DND-41 (cell line): Measurements from ENCODE around the gene EMC10.

Experiments
- ATAC-seq: fragments of 200-7000 bp; cut with Tn5 transposase; 3 replicates; pipeline ENCODE4 v1.9.1; 2021; ENCODE audit warnings: low read depth; ENCODE audit not compliant: insufficient read depth
- DNase-seq: peaks from one replicate; pipeline ENCODE4 v3.0.0-alpha.2; 2020
- H2AFZ ChIP-seq: 2 replicates; pipeline ENCODE4 v1.6.0; 2012; ENCODE audit warnings: low read depth, low read length
- H3K27ac ChIP-seq: 2 replicates; pipeline ENCODE4 v1.5.1; 2012; ENCODE audit warnings: low read length, inconsistent platforms
- H3K27me3 ChIP-seq: fragments of 200-600 bp; sonication (generic); 2 replicates; pipeline ENCODE4 v1.6.0; 2012; ENCODE audit warnings: low read length, mild to moderate bottlenecking, inconsistent platforms; ENCODE audit not compliant: insufficient read depth, poor library complexity
- H3K36me3 ChIP-seq: 2 replicates; pipeline ENCODE4 v1.5.1; 2012; ENCODE audit warnings: low read length, inconsistent platforms; ENCODE audit not compliant: insufficient read depth
- H3K4me1 ChIP-seq: 2 replicates; pipeline ENCODE4 v1.5.1; 2012; ENCODE audit warnings: mild to moderate bottlenecking, low read length; ENCODE audit not compliant: insufficient read depth
- H3K4me2 ChIP-seq: 2 replicates; pipeline ENCODE4 v1.6.0; 2012; ENCODE audit warnings: mild to moderate bottlenecking, moderate library complexity, low read length, inconsistent platforms; ENCODE audit not compliant: insufficient read depth
- H3K4me3 ChIP-seq, 2 experiments: fragments of 200-600 bp in 1 of 2; shearing (Covaris generic) in 1 of 2; 2 replicates each; pipeline ENCODE4 v1.5.1; 2012 to 2016; ENCODE audit warnings: inconsistent platforms in 2 of 2, low read length in 2 of 2, mild to moderate bottlenecking in 2 of 2, low read depth in 1 of 2, moderate library complexity in 1 of 2
- H3K79me2 ChIP-seq: 2 replicates; pipeline ENCODE4 v1.6.0; 2012; ENCODE audit warnings: low read length, inconsistent platforms; ENCODE audit not compliant: insufficient read depth
- H3K9ac ChIP-seq: 2 replicates; pipeline ENCODE4 v1.6.0; 2012; ENCODE audit warnings: low read depth, mild to moderate bottlenecking, inconsistent platforms, low read length, moderate library complexity
- H3K9me3 ChIP-seq: 2 replicates; pipeline ENCODE4 v1.5.1; 2012; ENCODE audit warnings: low read length, moderate library complexity, mild to moderate bottlenecking, inconsistent platforms; ENCODE audit not compliant: insufficient read depth, severe bottlenecking
- H4K20me1 ChIP-seq: 2 replicates; pipeline ENCODE4 v1.6.0; 2012; ENCODE audit warnings: low read length; ENCODE audit not compliant: insufficient read depth
- CTCF ChIP-seq: IDR thresholded peaks from 2 replicates; pipeline ENCODE4 v1.5.1; 2012; ENCODE audit warnings: borderline replicate concordance, low read length, moderate library complexity, mild to moderate bottlenecking; ENCODE audit not compliant: poor library complexity, severe bottlenecking; ENCODE audit errors: extremely low read depth
- EZH2 ChIP-seq: IDR thresholded peaks from 3 replicates; pipeline ENCODE4 v1.6.1; 2012; ENCODE audit warnings: borderline replicate concordance, low read depth, mild to moderate bottlenecking, moderate library complexity, low read length, inconsistent platforms; ENCODE audit not compliant: severe bottlenecking

EMC10 gene

GRCh38 chr19:50486823-50487515 is 10.7 kb downstream of the EMC10 start:
- no peak overlapping the region for H3K9ac ChIP-seq
- DNase-seq = peak; percentile 55
- no peak overlapping the region for H2AFZ ChIP-seq
- H3K79me2 ChIP-seq = no peaks in the 10 kb centered on the region
- no peak for TF ChIP-seq EZH2
- TF ChIP-seq CTCF = peak; percentile 67
- no peak overlapping the region for H3K4me3 ChIP-seq
- peaks cover 6% of the 10 kb centered on the region for H3K27me3 ChIP-seq
- no peak overlapping the region for H3K27ac ChIP-seq
- H4K20me1 ChIP-seq = no peaks in the 10 kb centered on the region
- H3K36me3 ChIP-seq = no peaks in the 10 kb centered on the region
- no peak overlapping the region for H3K4me2 ChIP-seq
- H3K9me3 ChIP-seq = no peaks in the 10 kb centered on the region
- no peaks in the 10 kb centered on the region for H3K4me1 ChIP-seq
- ATAC-seq = no peak; the same call in 2 of the 3 replicates

GRCh38 chr19:50488389-50489194 is 12.3 kb downstream of the EMC10 start:
- no peak for DNase-seq
- no peaks in the 10 kb centered on the region for H4K20me1 ChIP-seq
- no peak overlapping the region for H2AFZ ChIP-seq

GRCh38 chr19:50489461-50490011 is 13.2 kb downstream of the EMC10 start:
- Histone ChIP-seq H2AFZ (no peak overlapping the region), H3K4me1 (no peaks in the 10 kb centered on the region), H3K79me2 (no peaks in the 10 kb centered on the region), H3K27ac (no peak overlapping the region), H3K4me2 (no peak overlapping the region), H3K9ac (no peak overlapping the region), H4K20me1 (no peaks in the 10 kb centered on the region), H3K27me3 (peaks cover 11% of the 10 kb centered on the region), H3K4me3 (no peak overlapping the region), H3K9me3 (no peaks in the 10 kb centered on the region), H3K36me3 (no peaks in the 10 kb centered on the region)
- ATAC-seq (no peak), DNase-seq (no peak)
- TF ChIP-seq CTCF (no peak), EZH2 (no peak)

More at GRCh38 chr19:50488389-50489194, 12.3 kb downstream of the EMC10 start:
- no peak overlapping the region for H3K9ac ChIP-seq
- H3K27me3 ChIP-seq = peaks cover 11% of the 10 kb centered on the region
- no peaks in the 10 kb centered on the region for H3K36me3 ChIP-seq
- TF ChIP-seq CTCF (no peak), EZH2 (no peak)
- no peak overlapping the region for H3K4me3 ChIP-seq
- no peaks in the 10 kb centered on the region for H3K4me1 ChIP-seq
- ATAC-seq = no peak
- H3K79me2 ChIP-seq = no peaks in the 10 kb centered on the region
- no peaks in the 10 kb centered on the region for H3K9me3 ChIP-seq
- H3K27ac ChIP-seq = no peak overlapping the region
- no peak overlapping the region for H3K4me2 ChIP-seq
